Hepatocyte (in vitro differentiated cells): ENCODE measurements around the gene HAT1.

Experiments used
- CTCF ChIP-seq: fragments of 200-600 bp; sonication (generic); IDR thresholded peaks from 2 replicates; pipeline ENCODE4 v1.5.1; 2016; ENCODE audit warnings: antibody characterized with exemption, mild to moderate bottlenecking; ENCODE audit not compliant: poor library complexity
- EZH2phosphoT487 ChIP-seq: fragments of 200-600 bp; sonication (generic); IDR thresholded peaks from one replicate; pipeline ENCODE4 v1.6.1; 2018; ENCODE audit warnings: antibody characterized with exemption, mild to moderate bottlenecking, low read depth, moderate library complexity; ENCODE audit not compliant: unreplicated experiment, severe bottlenecking

GRCh38 chr2:171908235-171908634 is 14.0 kb upstream of the HAT1 start:
- TF ChIP-seq EZH2phosphoT487 (no peak), CTCF (no peak)
